ENCODE data around the gene RAD23A. TPM values are rescaled to one million over a fixed set of nuclear protein-coding genes. Genes with fewer than 3 reads are reported as not detected.

The RAD23A gene
- total and polyA plus RNA-seq, 7 donors, result 403 to 801 (median 567) TPM

DNA sequence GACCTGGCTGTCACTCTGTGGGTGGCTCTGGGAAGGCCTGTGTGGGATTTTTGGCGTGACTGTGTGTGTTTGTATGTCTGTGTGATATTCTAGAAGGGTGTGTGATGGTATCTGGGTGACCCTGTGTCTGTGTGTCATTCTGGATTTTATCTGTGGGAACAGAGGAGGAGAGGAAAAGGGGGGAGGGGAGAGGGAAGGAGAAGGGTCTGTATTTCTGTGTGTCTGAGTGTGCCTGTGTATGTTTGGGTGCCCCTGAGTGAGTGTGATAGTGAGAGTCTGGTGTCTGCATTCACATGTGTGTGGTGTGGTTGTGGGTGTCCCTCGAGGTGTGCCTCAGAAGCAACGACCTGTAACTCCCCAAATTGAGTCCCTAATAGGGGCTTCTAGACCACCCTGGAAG is 41.5 kb downstream of the RAD23A start:
- H3K4me3 ChIP-seq, result no peak overlapping the region
- no peaks in the 10 kb centered on the region for H3K27me3 ChIP-seq (ENCODE audit: insufficient read depth in 3 of 3, low read length in 2 of 3)
- intact Hi-C loops (cut with DNase I), result no loop called here
- H3K27ac ChIP-seq, result no peak overlapping the region
- H3K4me1 ChIP-seq, result peaks cover 16% of the 10 kb centered on the region
- H3K36me3 ChIP-seq (ENCODE audit: insufficient read depth in 1 of 2, low read depth in 1 of 2), result no peaks in the 10 kb centered on the region
- DNase-seq (no peak), ATAC-seq (no peak)
- TF ChIP-seq, protein P1, sequence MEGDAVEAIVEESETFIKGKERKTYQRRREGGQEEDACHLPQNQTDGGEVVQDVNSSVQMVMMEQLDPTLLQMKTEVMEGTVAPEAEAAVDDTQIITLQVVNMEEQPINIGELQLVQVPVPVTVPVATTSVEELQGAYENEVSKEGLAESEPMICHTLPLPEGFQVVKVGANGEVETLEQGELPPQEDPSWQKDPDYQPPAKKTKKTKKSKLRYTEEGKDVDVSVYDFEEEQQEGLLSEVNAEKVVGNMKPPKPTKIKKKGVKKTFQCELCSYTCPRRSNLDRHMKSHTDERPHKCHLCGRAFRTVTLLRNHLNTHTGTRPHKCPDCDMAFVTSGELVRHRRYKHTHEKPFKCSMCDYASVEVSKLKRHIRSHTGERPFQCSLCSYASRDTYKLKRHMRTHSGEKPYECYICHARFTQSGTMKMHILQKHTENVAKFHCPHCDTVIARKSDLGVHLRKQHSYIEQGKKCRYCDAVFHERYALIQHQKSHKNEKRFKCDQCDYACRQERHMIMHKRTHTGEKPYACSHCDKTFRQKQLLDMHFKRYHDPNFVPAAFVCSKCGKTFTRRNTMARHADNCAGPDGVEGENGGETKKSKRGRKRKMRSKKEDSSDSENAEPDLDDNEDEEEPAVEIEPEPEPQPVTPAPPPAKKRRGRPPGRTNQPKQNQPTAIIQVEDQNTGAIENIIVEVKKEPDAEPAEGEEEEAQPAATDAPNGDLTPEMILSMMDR (IDR thresholded peaks at IDR 0.05), result no peak
- H3K9me3 ChIP-seq, result no peaks in the 10 kb centered on the region
- 83 to 84% (median 84%) methylated on average over 3 of the region's 3 CpGs for WGBS, 3 donors

GRCh38 chr19:12987781-12988180 is 42.1 kb downstream of the RAD23A start:
- no peaks in the 10 kb centered on the region for H3K36me3 ChIP-seq (ENCODE audit: insufficient read depth in 1 of 2, low read depth in 1 of 2)
- DNase-seq, result no peak
- no peak overlapping the region for H3K27ac ChIP-seq
- H3K27me3 ChIP-seq (ENCODE audit: insufficient read depth in 3 of 3, low read length in 2 of 3), result no peaks in the 10 kb centered on the region
- H3K4me1 ChIP-seq, result peaks cover 16% of the 10 kb centered on the region
- no peak for ATAC-seq
- H3K4me3 ChIP-seq, result no peak overlapping the region
- WGBS, 3 donors, result 77 to 91% (median 81%) methylated on average over 9 to 10 of the region's 10 CpGs
- intact Hi-C loops (cut with DNase I), result no loop called here
- no peaks in the 10 kb centered on the region for H3K9me3 ChIP-seq
- TF ChIP-seq, protein P1 (IDR thresholded peaks at IDR 0.05), result no peak

DNA sequence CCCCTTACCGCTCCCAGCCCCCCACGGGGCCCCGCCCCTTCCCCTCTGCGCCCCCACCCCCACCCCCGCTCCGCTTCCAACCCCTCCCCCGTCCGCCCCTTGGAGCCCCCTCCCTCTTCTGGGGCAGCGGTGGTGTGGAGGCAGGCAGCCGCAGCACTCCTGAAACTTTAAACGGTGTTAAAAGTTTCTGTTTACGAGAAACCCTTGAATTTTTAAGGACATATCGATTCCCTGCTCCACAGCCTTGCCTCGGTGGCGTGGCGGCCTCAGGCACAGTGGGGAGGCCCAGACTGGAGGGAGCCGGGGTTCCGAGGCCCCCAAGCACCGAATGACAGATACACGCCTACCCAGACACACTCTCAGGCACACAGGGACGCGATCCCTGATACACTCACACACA is 44.8 kb downstream of the RAD23A start:
- H3K27ac ChIP-seq, result no peak overlapping the region
- WGBS, 3 donors, result 60 to 63% (median 61%) methylated on average over 19 to 22 of the region's 22 CpGs
- TF ChIP-seq, protein P1 (IDR thresholded peaks at IDR 0.05), result no peak
- H3K4me1 ChIP-seq, result peaks cover 6% of the 10 kb centered on the region
- DNase-seq (no peak), ATAC-seq (no peak)
- no peaks in the 10 kb centered on the region for H3K27me3 ChIP-seq (ENCODE audit: insufficient read depth in 3 of 3, low read length in 2 of 3)
- no peak overlapping the region for H3K4me3 ChIP-seq
- no peaks in the 10 kb centered on the region for H3K36me3 ChIP-seq (ENCODE audit: insufficient read depth in 1 of 2, low read depth in 1 of 2)
- intact Hi-C loops (cut with DNase I), result no loop called here
- H3K9me3 ChIP-seq, result no peaks in the 10 kb centered on the region

- no peaks in the 10 kb centered on the region for H3K27me3 ChIP-seq (ENCODE audit: insufficient read depth in 3 of 3, low read length in 2 of 3)
- 77 to 85% (median 79%) methylated on average over 3 of the region's 3 CpGs for WGBS, 3 donors
- H3K4me3 ChIP-seq, result no peak overlapping the region
- no peak overlapping the region for H3K27ac ChIP-seq
- intact Hi-C loops (cut with DNase I), result no loop called here
- no peak for ATAC-seq
- peaks cover 2% of the 10 kb centered on the region for H3K4me1 ChIP-seq
- TF ChIP-seq, protein P1 (IDR thresholded peaks at IDR 0.05), result no peak
- DNase-seq, result no peak
- no peaks in the 10 kb centered on the region for H3K9me3 ChIP-seq
- H3K36me3 ChIP-seq (ENCODE audit: insufficient read depth in 1 of 2, low read depth in 1 of 2), result no peaks in the 10 kb centered on the region
Measured at GRCh38 chr19:12990853-12991252, 45.2 kb downstream of the RAD23A start.

DNA sequence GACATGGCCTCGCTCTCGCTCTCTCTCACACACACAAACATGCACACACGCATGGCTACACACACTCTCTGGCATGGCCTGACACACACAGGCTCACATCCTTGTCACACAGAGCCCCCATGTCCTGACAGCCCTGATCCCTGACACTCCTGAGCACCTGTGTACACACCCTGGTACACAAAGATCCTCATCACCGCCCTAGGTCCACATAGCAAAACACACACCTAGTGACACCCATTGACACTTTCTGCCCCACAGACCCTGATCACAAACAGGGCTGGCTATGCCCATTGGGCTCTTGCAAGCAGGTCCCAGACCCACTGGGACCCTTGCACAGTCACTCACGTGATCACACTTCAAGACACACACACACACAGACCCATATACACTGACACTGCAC is 45.6 kb downstream of the RAD23A start:
- TF ChIP-seq, protein P1 (IDR thresholded peaks at IDR 0.05), result no peak
- ATAC-seq, result no peak

More for the DNA sequence above, 45.6 kb downstream of the RAD23A start:
- DNase-seq, result no peak
- H3K9me3 ChIP-seq, result no peaks in the 10 kb centered on the region
- no peaks in the 10 kb centered on the region for H3K27me3 ChIP-seq (ENCODE audit: insufficient read depth in 3 of 3, low read length in 2 of 3)
- H3K4me1 ChIP-seq, result no peaks in the 10 kb centered on the region
- H3K27ac ChIP-seq, result no peak overlapping the region
- intact Hi-C loops (cut with DNase I), result no loop called here
- WGBS, 3 donors, result 95 to 98% (median 96%) methylated on average over 5 of the region's 5 CpGs
- no peaks in the 10 kb centered on the region for H3K36me3 ChIP-seq (ENCODE audit: insufficient read depth in 1 of 2, low read depth in 1 of 2)
- H3K4me3 ChIP-seq, result no peak overlapping the region

Measured in psoas muscle (tissue), 8 donors.